Measurements from ENCODE around the gene MAP3K12.

MAP3K12 gene

GRCh38 chr12:53513712-53514410 is 14.6 kb upstream of the MAP3K12 start:
- no peak overlapping the region for H3K4me3 ChIP-seq (ENCODE audit: low read depth, low read length)

GRCh38 chr12:53510181-53510812 is 11.0 kb upstream of the MAP3K12 start:
- no peak for DNase-seq (ENCODE audit: low read depth)

More at GRCh38 chr12:53513712-53514410, 14.6 kb upstream of the MAP3K12 start:
- no peak for DNase-seq (ENCODE audit: low read depth)

GRCh38 chr12:53508534-53509170 is 9.4 kb upstream of the MAP3K12 start:
- no peak for DNase-seq (ENCODE audit: low read depth)
- no peak overlapping the region for H3K4me3 ChIP-seq (ENCODE audit: low read depth, low read length)

More at GRCh38 chr12:53510181-53510812, 11.0 kb upstream of the MAP3K12 start:
- no peak overlapping the region for H3K4me3 ChIP-seq (ENCODE audit: low read depth, low read length)

- DNase-seq (ENCODE audit: low read depth), result no peak
- H3K4me3 ChIP-seq (ENCODE audit: low read depth, low read length), result no peak overlapping the region
These were observed 8.3 kb upstream of the MAP3K12 start for GRCh38 chr12:53507603-53507885.

- H3K4me3 ChIP-seq (ENCODE audit: low read depth, low read length), result no peak within 1 kb of the TSS
- no peak for DNase-seq (ENCODE audit: low read depth)
These were observed 7.8 kb upstream of the MAP3K12 start, which contains the start of gene NPFF for GRCh38 chr12:53506881-53507602. Gene NPFF (minus strand): TSS chr12:53507484. CDS start chr12:53507474, 10 bp downstream.

- DNase-seq (ENCODE audit: low read depth), result no peak
- no peak overlapping the region for H3K4me3 ChIP-seq (ENCODE audit: low read depth, low read length)
These were observed 7.2 kb upstream of the MAP3K12 start for GRCh38 chr12:53506450-53506785.

GRCh38 chr12:53505555-53506449 is 6.5 kb upstream of the MAP3K12 start:
- DNase-seq (ENCODE audit: low read depth), result no peak

GRCh38 chr12:53505086-53505485 is 5.8 kb upstream of the MAP3K12 start:
- DNase-seq (ENCODE audit: low read depth), result no peak

More at GRCh38 chr12:53505555-53506449, 6.5 kb upstream of the MAP3K12 start:
- no peak overlapping the region for H3K4me3 ChIP-seq (ENCODE audit: low read depth, low read length)

GRCh38 chr12:53504004-53504920 is 5.0 kb upstream of the MAP3K12 start:
- DNase-seq (ENCODE audit: low read depth), result no peak
- H3K4me3 ChIP-seq (ENCODE audit: low read depth, low read length), result no peak overlapping the region

More at GRCh38 chr12:53505086-53505485, 5.8 kb upstream of the MAP3K12 start:
- H3K4me3 ChIP-seq (ENCODE audit: low read depth, low read length), result no peak overlapping the region

GRCh38 chr12:53502983-53503728 is 3.9 kb upstream of the MAP3K12 start:
- no peak overlapping the region for H3K4me3 ChIP-seq (ENCODE audit: low read depth, low read length)
- DNase-seq (ENCODE audit: low read depth), result no peak

GRCh38 chr12:53502331-53502730 is 3.1 kb upstream of the MAP3K12 start:
- H3K4me3 ChIP-seq (ENCODE audit: low read depth, low read length), result no peak overlapping the region
- DNase-seq (ENCODE audit: low read depth), result no peak

GRCh38 chr12:53501615-53502181 is 2.4 kb upstream of the MAP3K12 start:
- H3K4me3 ChIP-seq (ENCODE audit: low read depth, low read length), result peak overlapping the region; percentile 77
- DNase-seq (ENCODE audit: low read depth), result no peak

GRCh38 chr12:53500776-53501614 is 1.7 kb upstream of the MAP3K12 start, which contains the start of gene TARBP2:
Gene TARBP2 (plus strand): TSS chr12:53501283. CDS start chr12:53501409, 126 bp downstream.
- H3K4me3 ChIP-seq (ENCODE audit: low read depth, low read length), result peak within 1 kb of the TSS; percentile 77
- peak; percentile 99 for DNase-seq (ENCODE audit: low read depth)

- peak overlapping the region; percentile 77 for H3K4me3 ChIP-seq (ENCODE audit: low read depth, low read length)
- DNase-seq (ENCODE audit: low read depth), result no peak
These were observed 1.0 kb upstream of the MAP3K12 start for GRCh38 chr12:53500142-53500775.

GRCh38 chr12:53498235-53498630 is 1.0 kb downstream of the MAP3K12 start:
- H3K4me3 ChIP-seq (ENCODE audit: low read depth, low read length), result peak overlapping the region; percentile 77
- DNase-seq (ENCODE audit: low read depth), result no peak

GRCh38 chr12:53497461-53497860 is 1.8 kb downstream of the MAP3K12 start:
- no peak overlapping the region for H3K4me3 ChIP-seq (ENCODE audit: low read depth, low read length)
- DNase-seq (ENCODE audit: low read depth), result no peak

All from skeletal muscle cell (primary cell).